ENCODE results near the gene RTL10. TPM values are rescaled to one million over a fixed set of nuclear protein-coding genes. Genes with fewer than 3 reads are reported as not detected.

Gene RTL10
- total and polyA plus RNA-seq, 8 donors: 18.4 to 34.7 (median 28.0) TPM

GRCh38 chr22:19811211-19811621 lies 43.5 kb downstream of the RTL10 start:
- no peaks in the 10 kb centered on the region for H3K9me3 ChIP-seq
- TF ChIP-seq, protein P1, sequence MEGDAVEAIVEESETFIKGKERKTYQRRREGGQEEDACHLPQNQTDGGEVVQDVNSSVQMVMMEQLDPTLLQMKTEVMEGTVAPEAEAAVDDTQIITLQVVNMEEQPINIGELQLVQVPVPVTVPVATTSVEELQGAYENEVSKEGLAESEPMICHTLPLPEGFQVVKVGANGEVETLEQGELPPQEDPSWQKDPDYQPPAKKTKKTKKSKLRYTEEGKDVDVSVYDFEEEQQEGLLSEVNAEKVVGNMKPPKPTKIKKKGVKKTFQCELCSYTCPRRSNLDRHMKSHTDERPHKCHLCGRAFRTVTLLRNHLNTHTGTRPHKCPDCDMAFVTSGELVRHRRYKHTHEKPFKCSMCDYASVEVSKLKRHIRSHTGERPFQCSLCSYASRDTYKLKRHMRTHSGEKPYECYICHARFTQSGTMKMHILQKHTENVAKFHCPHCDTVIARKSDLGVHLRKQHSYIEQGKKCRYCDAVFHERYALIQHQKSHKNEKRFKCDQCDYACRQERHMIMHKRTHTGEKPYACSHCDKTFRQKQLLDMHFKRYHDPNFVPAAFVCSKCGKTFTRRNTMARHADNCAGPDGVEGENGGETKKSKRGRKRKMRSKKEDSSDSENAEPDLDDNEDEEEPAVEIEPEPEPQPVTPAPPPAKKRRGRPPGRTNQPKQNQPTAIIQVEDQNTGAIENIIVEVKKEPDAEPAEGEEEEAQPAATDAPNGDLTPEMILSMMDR (IDR thresholded peaks at IDR 0.05): no peak
- ATAC-seq (no peak), DNase-seq (peak in 1 of 4 donors; percentile 74)
- H3K4me1 ChIP-seq: peaks cover 0 to 2% of the 10 kb centered on the region in 2 donors
- H3K4me3 ChIP-seq: no peak overlapping the region
- H3K27me3 ChIP-seq: no peaks in the 10 kb centered on the region
- H3K36me3 ChIP-seq: no peaks in the 10 kb centered on the region
- no peak overlapping the region for H3K27ac ChIP-seq
- intact Hi-C loops (cut with DNase I): no loop called here

- Histone ChIP-seq H3K9me3 (no peaks in the 10 kb centered on the region), H3K27me3 (no peaks in the 10 kb centered on the region), H3K36me3 (no peaks in the 10 kb centered on the region), H3K4me3 (no peak overlapping the region), H3K27ac (no peak overlapping the region), H3K4me1 (peaks cover 0 to 3% of the 10 kb centered on the region in 2 donors)
- intact Hi-C loops (cut with DNase I): no loop called here
- ATAC-seq (no peak), DNase-seq (peak in 1 of 4 donors; percentile 70)
- TF ChIP-seq, protein P1 (IDR thresholded peaks at IDR 0.05): no peak
Observed at GRCh38 chr22:19810381-19811201, 44.1 kb downstream of the RTL10 start.

GRCh38 chr22:19809741-19810140 lies 44.9 kb downstream of the RTL10 start:
- no peak for ATAC-seq
- intact Hi-C loops (cut with DNase I): no loop called here
- H3K36me3 ChIP-seq: no peaks in the 10 kb centered on the region

DNA sequence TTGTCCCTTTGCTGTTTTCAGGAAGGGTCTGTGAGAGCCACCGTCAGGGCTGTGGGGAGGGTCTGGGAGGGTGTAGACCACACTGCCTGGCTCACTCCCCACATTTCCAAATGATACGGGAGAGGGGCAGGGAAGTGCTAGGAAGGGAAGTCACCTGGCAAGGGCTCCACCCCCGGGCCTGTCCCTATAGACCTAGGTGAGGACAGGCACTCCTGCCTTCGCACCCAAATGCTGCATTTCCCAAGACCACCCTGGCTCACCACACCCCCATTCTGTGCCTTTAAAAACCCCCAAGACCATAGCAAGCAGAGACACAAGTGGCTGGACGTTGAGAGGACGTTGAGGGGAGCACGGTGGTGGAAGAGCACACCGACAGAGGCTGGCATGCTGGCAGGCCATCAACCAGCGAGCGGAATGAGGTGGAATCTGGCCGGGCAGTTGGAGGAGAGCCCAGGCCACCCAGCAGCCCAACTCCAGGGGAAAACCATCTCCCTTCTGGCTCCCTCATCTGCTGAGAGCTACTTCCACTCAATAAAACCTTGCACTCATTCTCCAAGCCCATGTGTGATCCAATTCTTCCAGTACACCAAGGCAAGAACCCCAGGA lies 45.7 kb downstream of the RTL10 start:
- H3K27ac ChIP-seq: no peak overlapping the region
- no peaks in the 10 kb centered on the region for H3K27me3 ChIP-seq
- TF ChIP-seq, protein P1 (IDR thresholded peaks at IDR 0.05): no peak
- H3K9me3 ChIP-seq: no peaks in the 10 kb centered on the region
- ATAC-seq: no peak
- no peaks in the 10 kb centered on the region for H3K36me3 ChIP-seq
- no peak overlapping the region for H3K4me3 ChIP-seq
- peaks cover 0 to 3% of the 10 kb centered on the region in 2 donors for H3K4me1 ChIP-seq
- DNase-seq: peak in 1 of 4 donors; percentile 21
- intact Hi-C loops (cut with DNase I): no loop called here

More at GRCh38 chr22:19809741-19810140, 44.9 kb downstream of the RTL10 start:
- DNase-seq: peak in 1 of 4 donors; percentile 10
- Histone ChIP-seq H3K27me3 (no peaks in the 10 kb centered on the region), H3K4me1 (peaks cover 0 to 3% of the 10 kb centered on the region in 2 donors), H3K27ac (no peak overlapping the region), H3K9me3 (no peaks in the 10 kb centered on the region), H3K4me3 (no peak overlapping the region)
- TF ChIP-seq, protein P1 (IDR thresholded peaks at IDR 0.05): no peak

Data from left lung (tissue), 10 donors.